NCI-H1436 (cell line): ENCODE results near the gene DNAH12.
"Not testable (repeated sequence)": the region's sequence is repeated elsewhere in the genome, so short reads cannot be mapped to it uniquely, and the experiment has no call there.

Source experiments
- DNase-seq: peaks from one replicate; lab custom pipeline; 2025; lab: John Stamatoyannopoulos, UW

Gene DNAH12

GRCh38 chr3:57538465-57538864, 5.7 kb downstream of the DNAH12 start:
- no peak for DNase-seq

GRCh38 chr3:57530071-57530608, 14.0 kb downstream of the DNAH12 start:
- no peak for DNase-seq

GRCh38 chr3:57518276-57518915, 25.7 kb downstream of the DNAH12 start:
- DNase-seq, result no peak

GRCh38 chr3:57512166-57512565, 32.0 kb downstream of the DNAH12 start:
- DNase-seq, result no peak

GRCh38 chr3:57505901-57506300, 38.2 kb downstream of the DNAH12 start:
- no peak for DNase-seq

- DNase-seq, result no peak
Observed at GRCh38 chr3:57500506-57500905, 43.6 kb downstream of the DNAH12 start.

- no peak for DNase-seq
Observed at GRCh38 chr3:57497904-57498303, 46.2 kb downstream of the DNAH12 start.

GRCh38 chr3:57484563-57484962, 59.6 kb downstream of the DNAH12 start:
- DNase-seq, result no peak

- DNase-seq, result not testable (repeated sequence)
Observed at GRCh38 chr3:57477193-57477592, 67.0 kb downstream of the DNAH12 start.

GRCh38 chr3:57464801-57465200, 79.3 kb downstream of the DNAH12 start:
- no peak for DNase-seq

GRCh38 chr3:57464011-57464410, 80.1 kb downstream of the DNAH12 start:
- DNase-seq, result no peak

- DNase-seq, result no peak
Observed at GRCh38 chr3:57451150-57451846, 92.8 kb downstream of the DNAH12 start.

GRCh38 chr3:57449276-57449847, 94.8 kb downstream of the DNAH12 start:
- not testable (repeated sequence) for DNase-seq

- not testable (repeated sequence) for DNase-seq
Observed at GRCh38 chr3:57448489-57448888, 95.7 kb downstream of the DNAH12 start.

GRCh38 chr3:57446318-57446841, 97.8 kb downstream of the DNAH12 start:
- DNase-seq, result no peak

- DNase-seq, result no peak
Observed at GRCh38 chr3:57444469-57444868, 99.7 kb downstream of the DNAH12 start.

- not testable (repeated sequence) for DNase-seq
Observed at GRCh38 chr3:57440144-57440543, 104.0 kb downstream of the DNAH12 start.

- DNase-seq, result not testable (repeated sequence)
Observed at GRCh38 chr3:57438460-57438859, 105.7 kb downstream of the DNAH12 start.

GRCh38 chr3:57436195-57436761, 107.9 kb downstream of the DNAH12 start:
- no peak for DNase-seq

- no peak for DNase-seq
Observed at GRCh38 chr3:57434041-57434440, 110.1 kb downstream of the DNAH12 start.

GRCh38 chr3:57423335-57423734, 120.8 kb downstream of the DNAH12 start:
- no peak for DNase-seq

- DNase-seq, result no peak
Observed at GRCh38 chr3:57421336-57421735, 122.8 kb downstream of the DNAH12 start.
